HUES6 (cell line): ENCODE measurements around the gene MYL4.

Experiments
- H3K27ac ChIP-seq: 2 replicates; pipeline ENCODE4 v1.7.0; 2013; ENCODE audit warnings: low read depth, mild to moderate bottlenecking, low read length, inconsistent platforms
- H3K27me3 ChIP-seq: 2 replicates; pipeline ENCODE4 v1.6.1; 2013; ENCODE audit warnings: low read length; ENCODE audit not compliant: control insufficient read depth, insufficient read depth
- H3K36me3 ChIP-seq: 2 replicates; pipeline ENCODE4 v1.6.1; 2013; ENCODE audit warnings: low read length; ENCODE audit not compliant: control insufficient read depth, insufficient read depth
- H3K4me1 ChIP-seq: 2 replicates; pipeline ENCODE4 v1.6.1; 2013; ENCODE audit warnings: low read length; ENCODE audit not compliant: control insufficient read depth, insufficient read depth
- H3K4me3 ChIP-seq: 2 replicates; pipeline ENCODE4 v1.5.1; 2013; ENCODE audit warnings: low read depth, low read length
- H3K9ac ChIP-seq: one replicate; pipeline ENCODE4 v1.6.1; 2013; ENCODE audit warnings: mild to moderate bottlenecking, low read length
- H3K9me3 ChIP-seq: 2 replicates; pipeline ENCODE4 v1.6.1; 2013; ENCODE audit warnings: low read depth, low read length; ENCODE audit not compliant: control insufficient read depth, insufficient read depth

The MYL4 gene

DNA sequence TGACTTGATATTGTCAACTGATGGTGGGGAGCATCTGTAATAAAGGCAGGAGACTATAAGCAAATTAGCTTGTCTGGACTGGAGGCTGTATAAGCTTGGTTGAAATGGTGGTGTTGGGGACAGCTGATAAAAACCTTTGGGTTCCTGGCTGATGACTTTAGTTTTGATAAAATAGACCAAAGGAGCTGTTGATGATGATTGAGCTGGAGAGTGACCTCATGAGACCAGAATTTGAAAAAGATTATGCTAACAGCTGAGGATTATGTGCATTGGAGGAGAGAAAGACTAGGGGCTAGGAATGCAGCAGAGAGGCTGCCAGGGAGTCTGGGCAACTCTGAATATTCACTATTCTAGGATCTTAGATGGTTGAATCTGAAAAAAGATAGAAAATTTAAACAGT lies 11.3 kb upstream of the MYL4 start:
- Histone ChIP-seq H3K36me3 (no peaks in the 10 kb centered on the region), H3K9me3 (no peaks in the 10 kb centered on the region), H3K27me3 (no peaks in the 10 kb centered on the region), H3K9ac (no peak overlapping the region), H3K27ac (no peak overlapping the region), H3K4me1 (no peaks in the 10 kb centered on the region), H3K4me3 (no peak overlapping the region)

DNA sequence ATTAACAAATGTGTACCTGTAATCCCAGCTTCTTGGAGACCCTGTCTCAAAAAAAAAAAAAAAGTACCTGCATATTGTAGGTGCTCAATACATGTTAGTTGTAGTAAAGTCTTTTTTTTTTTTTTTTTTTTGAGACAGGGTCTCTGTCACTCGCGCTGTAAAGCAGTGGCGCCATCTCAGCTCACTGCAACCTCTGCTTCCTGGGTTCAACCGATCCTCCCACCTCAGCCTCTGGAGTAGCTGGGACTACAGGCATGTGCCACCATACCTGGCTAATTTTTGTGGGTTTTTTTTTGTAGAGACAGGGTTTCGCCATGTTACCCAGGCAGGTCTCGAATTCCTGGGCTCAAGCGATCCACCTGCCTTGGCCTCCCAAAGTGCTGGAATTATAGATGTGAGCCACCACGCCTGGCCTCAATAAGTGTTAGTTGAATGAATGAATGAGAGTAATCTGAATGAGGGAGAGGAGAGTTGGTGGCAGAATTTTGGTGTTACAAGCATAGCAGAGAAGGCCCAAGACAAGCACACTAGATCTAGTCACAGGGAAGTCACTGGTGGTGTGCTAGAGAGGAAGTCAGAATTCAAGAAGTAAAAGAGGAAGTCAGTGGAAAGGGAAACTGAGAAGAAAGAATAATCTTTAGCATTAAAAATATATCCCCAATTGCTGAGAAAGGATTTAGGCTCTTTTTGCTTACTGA lies 9.4 kb upstream of the MYL4 start:
- H3K27me3 ChIP-seq = no peaks in the 10 kb centered on the region
- H3K36me3 ChIP-seq = no peaks in the 10 kb centered on the region
- H3K9me3 ChIP-seq = no peaks in the 10 kb centered on the region
- H3K9ac ChIP-seq = no peak overlapping the region
- H3K27ac ChIP-seq = no peak overlapping the region
- no peak overlapping the region for H3K4me3 ChIP-seq
- peaks cover 3% of the 10 kb centered on the region; the same call in 1 of the 2 replicates for H3K4me1 ChIP-seq

DNA sequence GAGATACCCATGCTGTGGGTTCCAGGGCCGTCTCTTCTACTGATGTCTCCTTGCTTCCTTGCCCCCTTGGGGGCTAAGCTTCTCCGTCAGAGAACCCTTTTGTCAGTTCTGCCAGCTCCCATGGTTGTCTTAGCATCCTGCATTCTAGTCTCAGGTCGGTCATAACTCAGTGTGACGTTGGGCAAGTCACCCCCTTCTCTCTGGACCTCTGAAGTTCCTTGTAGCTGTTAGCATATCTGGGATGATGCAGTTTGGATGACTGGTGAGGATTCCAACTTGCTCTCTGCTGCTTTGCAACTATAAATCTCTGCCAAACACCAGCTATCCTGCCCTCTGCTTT lies 8.9 kb upstream of the MYL4 start:
- Histone ChIP-seq H3K4me3 (no peak overlapping the region), H3K9me3 (no peaks in the 10 kb centered on the region), H3K36me3 (no peaks in the 10 kb centered on the region), H3K4me1 (peaks cover 9% of the 10 kb centered on the region; the same call in 1 of the 2 replicates), H3K9ac (no peak overlapping the region), H3K27me3 (no peaks in the 10 kb centered on the region), H3K27ac (no peak overlapping the region)

DNA sequence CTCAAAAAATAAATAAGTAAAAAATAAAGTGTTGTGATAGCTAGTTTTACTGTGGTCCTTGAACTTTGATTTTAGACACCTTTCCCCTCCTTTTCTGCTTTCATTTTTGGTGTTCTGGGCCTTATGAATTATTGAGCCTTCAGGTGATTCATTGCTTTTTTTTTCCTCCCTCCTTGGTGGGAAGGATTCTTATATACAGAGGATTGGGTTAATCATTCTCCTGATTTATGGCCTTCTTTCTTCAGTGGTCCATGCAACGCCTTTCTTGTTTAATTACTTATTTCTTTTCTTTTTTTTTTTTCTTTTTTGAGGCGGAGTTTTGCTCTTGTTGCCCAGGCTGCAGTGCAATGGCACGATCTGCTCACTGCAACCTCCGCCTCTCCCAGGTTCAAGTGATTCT lies 8.0 kb upstream of the MYL4 start:
- H3K4me3 ChIP-seq = no peak overlapping the region
- no peak overlapping the region for H3K27ac ChIP-seq
- H3K9ac ChIP-seq = no peak overlapping the region
- H3K36me3 ChIP-seq = no peaks in the 10 kb centered on the region
- H3K27me3 ChIP-seq = no peaks in the 10 kb centered on the region
- peaks cover 16% of the 10 kb centered on the region for H3K4me1 ChIP-seq
- no peaks in the 10 kb centered on the region for H3K9me3 ChIP-seq

DNA sequence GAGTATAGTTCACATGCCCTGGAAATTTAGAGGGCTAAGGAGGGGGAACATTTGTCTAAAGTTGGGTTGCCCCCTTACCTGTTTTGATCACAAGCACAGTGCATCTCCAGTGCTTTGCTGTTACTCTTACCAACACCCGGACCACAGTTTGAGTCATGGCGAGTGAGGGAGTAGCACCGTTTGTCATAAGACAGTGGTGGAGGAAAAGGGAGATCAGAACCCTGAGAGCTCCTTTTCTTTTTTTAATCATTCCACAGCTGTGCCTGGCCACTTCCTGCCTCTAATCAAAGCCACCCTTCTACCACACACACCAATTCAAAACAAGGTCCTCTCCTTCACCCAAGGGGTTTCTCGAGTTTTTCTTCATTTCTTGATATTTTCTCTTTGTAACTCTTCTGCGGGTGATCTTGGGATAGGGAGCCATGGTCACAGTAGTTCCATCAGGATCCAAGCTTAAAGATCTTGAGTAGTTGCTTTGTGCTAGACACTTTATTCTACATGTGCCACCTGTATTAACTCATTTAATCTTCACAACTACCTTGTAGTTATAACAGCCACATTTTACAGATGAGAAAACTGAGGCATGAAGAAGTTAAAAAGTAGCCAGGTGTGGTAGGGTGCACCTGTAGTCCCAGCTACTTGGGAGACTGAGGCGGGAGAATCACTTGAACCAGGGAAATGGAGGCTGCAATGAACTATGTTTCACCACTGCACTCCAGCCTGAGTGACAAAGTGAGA lies 5.0 kb upstream of the MYL4 start:
- Histone ChIP-seq H3K9ac (no peak overlapping the region), H3K4me3 (no peak overlapping the region), H3K27ac (no peak overlapping the region), H3K9me3 (no peaks in the 10 kb centered on the region), H3K4me1 (peaks cover 19% of the 10 kb centered on the region), H3K36me3 (no peaks in the 10 kb centered on the region), H3K27me3 (no peaks in the 10 kb centered on the region)

DNA sequence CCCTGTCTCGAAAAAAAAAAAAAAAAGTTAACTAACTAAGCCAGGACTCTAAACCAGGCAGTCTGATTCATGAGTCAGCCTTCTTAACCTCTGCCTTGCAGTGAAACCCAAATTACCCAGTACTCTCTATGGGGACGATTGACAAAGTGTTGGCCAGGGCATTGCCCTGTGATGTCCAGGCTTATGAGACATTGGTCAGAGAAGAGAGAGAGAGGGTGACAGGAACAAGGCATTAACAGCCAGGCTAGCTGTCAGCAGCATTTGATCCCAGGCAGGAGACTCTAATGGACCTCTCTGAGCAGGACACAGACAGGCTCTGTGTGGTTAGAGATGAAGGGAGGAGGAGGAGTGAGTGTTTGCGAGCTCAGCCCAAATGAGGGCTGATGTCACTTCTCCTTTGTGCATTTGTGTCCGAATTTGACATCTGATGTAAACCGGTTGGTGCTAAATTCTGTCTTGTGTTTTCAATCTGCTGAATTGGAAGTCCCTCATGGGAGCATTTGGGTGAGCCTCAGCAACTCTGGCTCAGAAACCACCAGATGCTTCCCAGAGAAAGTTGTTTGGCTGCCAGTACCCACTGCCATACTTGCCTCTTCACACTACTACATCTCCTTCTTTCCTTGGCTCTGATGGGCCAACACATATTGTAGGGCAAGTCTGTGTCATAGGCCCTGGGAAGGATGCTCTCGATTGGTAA lies 4.3 kb upstream of the MYL4 start:
- Histone ChIP-seq H3K36me3 (no peaks in the 10 kb centered on the region), H3K4me3 (no peak overlapping the region), H3K27ac (no peak overlapping the region), H3K9me3 (no peaks in the 10 kb centered on the region), H3K9ac (no peak overlapping the region), H3K4me1 (peaks cover 21% of the 10 kb centered on the region), H3K27me3 (no peaks in the 10 kb centered on the region)

DNA sequence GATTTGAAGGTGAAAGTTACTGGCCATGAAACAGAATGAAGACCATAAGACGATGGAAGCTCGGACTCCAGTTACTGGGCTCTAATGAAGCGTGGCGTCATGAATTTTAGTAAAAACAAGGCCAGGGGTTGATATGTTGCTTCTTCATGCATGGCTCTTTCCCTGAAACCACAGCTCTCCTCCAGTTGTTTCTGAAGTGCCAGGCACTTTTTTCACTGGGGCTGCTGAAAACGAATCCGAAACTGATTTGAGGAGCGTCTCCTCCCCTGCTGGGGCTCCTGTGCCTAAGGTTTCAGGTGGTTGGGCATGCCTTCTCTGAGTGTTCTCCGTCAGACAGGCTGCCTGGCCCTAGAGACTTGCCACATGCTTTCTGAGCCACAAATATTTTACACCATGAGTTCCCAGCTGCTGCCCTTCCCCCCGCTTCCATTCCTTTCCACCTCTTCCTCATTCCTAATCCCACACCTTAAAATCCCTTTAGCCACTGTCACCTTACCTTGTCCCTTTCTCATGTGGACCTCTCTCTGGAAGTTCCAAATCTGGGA lies 3.7 kb upstream of the MYL4 start:
- Histone ChIP-seq H3K9ac (no peak overlapping the region), H3K4me3 (no peak overlapping the region), H3K9me3 (no peaks in the 10 kb centered on the region), H3K36me3 (no peaks in the 10 kb centered on the region), H3K4me1 (peaks cover 21% of the 10 kb centered on the region), H3K27ac (no peak overlapping the region), H3K27me3 (no peaks in the 10 kb centered on the region)

DNA sequence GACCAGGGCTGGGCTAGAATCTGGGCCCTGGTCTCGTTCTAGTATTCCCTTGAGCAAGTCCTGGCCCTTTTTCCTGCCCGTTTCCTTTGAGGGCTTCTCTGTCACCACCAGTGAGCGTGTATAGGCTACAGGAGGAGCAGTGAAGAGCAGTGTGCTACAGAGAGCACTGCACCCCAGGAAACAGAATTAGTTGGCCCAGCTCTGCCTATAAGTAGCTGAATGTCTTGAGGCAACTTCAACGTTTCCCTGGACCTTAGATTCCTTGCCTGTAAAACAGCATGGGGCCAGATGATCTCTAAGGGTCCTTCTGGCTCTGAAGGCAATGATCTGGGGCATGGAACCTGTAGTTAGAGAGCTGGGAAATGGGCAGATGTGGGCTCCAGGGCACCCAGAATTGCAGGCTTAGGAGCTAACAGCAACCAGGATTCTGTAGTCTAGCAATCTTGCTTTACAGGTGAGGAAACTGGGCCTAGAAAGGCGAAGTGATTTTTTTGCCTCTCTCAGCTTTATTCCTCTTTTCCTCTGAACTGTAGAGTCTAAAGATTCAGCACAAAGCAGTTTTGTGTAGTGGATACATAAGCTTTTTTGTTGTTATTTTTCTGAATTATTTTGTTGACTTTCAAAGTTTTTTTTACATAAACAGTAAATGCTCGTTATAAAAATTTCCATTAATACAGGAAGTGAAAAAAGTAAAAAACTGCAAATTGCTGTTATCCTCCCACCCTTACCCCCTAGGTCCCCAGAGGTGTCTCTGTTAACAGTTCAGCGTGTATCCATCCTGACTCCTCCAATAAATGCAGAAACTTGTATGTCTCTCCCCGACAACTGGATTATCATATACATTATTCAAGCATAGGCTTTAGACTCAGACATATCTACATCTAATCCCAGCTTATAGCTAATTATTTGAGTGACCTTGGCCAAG lies 1.7 kb upstream of the MYL4 start:
- no peak overlapping the region for H3K9ac ChIP-seq
- H3K4me1 ChIP-seq = peaks cover 21% of the 10 kb centered on the region
- H3K27me3 ChIP-seq = no peaks in the 10 kb centered on the region
- H3K36me3 ChIP-seq = no peaks in the 10 kb centered on the region
- H3K27ac ChIP-seq = no peak overlapping the region
- H3K9me3 ChIP-seq = no peaks in the 10 kb centered on the region
- H3K4me3 ChIP-seq = no peak overlapping the region

DNA sequence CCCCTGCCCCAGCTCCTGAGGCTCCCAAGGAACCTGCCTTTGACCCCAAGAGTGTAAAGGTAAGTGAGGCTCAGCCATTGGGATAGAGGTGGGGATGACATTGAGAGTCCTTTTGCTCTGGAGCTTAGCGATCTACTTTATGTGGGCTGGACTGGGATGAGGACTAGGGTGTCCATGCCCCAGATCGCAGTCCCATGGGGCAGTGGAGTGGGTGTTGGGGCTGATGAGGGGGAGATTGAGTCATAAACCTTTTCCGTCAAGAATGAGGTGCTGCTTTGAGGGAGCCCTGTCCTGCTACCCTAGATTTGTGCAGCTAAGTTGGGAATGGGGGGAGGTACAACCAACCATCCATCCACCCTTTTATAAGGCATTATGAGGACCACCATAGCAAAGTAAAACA lies 351 bp downstream of the MYL4 start:
- Histone ChIP-seq H3K27me3 (no peaks in the 10 kb centered on the region), H3K36me3 (no peaks in the 10 kb centered on the region), H3K27ac (no peak overlapping the region), H3K9me3 (no peaks in the 10 kb centered on the region), H3K4me1 (peaks cover 20% of the 10 kb centered on the region), H3K4me3 (peak overlapping the region; percentile 16; the same call in 1 of the 2 replicates), H3K9ac (peak overlapping the region; percentile 21)

DNA sequence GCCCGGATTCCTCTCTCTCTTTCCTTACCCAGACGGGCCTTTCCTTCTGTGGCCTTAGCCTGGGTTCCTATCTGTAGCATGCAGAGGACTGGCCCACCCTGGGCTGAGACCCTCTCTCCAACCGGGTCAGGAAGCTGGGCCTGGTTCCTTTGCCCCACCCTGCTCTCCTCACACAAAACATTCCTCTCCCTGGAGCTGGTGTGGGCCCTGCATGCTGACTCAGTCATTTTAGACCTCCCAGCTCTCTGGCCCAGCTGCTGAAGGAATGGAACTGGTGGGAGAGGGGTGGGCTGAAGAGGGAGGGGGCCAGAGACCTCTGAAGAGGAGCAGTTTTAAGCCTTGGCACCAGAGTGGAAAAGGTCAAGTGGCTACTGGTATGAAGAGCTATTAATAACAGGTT lies 957 bp downstream of the MYL4 start:
- H3K9ac ChIP-seq = no peak overlapping the region
- peak overlapping the region; percentile 16; the same call in 1 of the 2 replicates for H3K4me3 ChIP-seq
- H3K27me3 ChIP-seq = no peaks in the 10 kb centered on the region
- no peaks in the 10 kb centered on the region for H3K36me3 ChIP-seq
- no peak overlapping the region for H3K27ac ChIP-seq
- H3K9me3 ChIP-seq = no peaks in the 10 kb centered on the region
- H3K4me1 ChIP-seq = peaks cover 14% of the 10 kb centered on the region
